Measurements from ENCODE around the gene NHERF2. TPM values are rescaled to one million over a fixed set of nuclear protein-coding genes. Genes with fewer than 3 reads are reported as not detected.

The NHERF2 gene
- total RNA-seq, 1 donor from 2014 or later, result 3.0 TPM

DNA sequence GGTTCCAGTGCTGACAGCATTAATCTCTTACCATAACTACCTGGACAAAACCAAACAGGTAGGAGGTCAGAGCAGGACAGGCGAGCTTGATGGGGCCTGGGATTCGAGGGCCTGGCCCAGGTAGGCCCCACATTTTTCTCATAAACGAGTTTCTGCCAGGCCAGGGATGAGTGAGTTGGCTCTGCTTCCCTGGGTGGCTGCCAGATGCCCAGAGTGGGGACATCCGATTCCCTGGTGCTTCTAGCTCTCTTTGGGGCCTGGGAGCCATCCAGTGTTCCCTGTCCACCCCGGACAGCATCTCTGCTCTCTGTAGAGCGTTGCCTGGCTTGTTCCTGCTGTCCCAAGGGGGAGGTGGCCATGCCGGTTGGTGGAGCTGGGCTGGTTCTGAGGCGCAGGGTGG lies 46.2 kb downstream of the NHERF2 start:
- Mint-ChIP-seq H3K4me3 (no peak overlapping the region), H3K36me3 (peaks cover 13% of the 10 kb centered on the region), H3K27ac (no peak overlapping the region), H3K9me3 (no peaks in the 10 kb centered on the region), H3K27me3 (ENCODE audit: insufficient read depth, low read depth) (peaks cover 4% of the 10 kb centered on the region), H3K4me1 (peaks cover 5% of the 10 kb centered on the region)
- Histone ChIP-seq H3K27ac (no peak overlapping the region), H4K20me1 (ENCODE audit: low read depth) (no peaks in the 10 kb centered on the region), H2AFZ (replicated peaks) (no peak overlapping the region), H3K9me3 (ENCODE audit: low read depth) (no peaks in the 10 kb centered on the region), H3K79me2 (ENCODE audit: low read depth) (no peaks in the 10 kb centered on the region), H3K36me3 (no peaks in the 10 kb centered on the region), H3K4me2 (no peak overlapping the region), H3F3A (ENCODE audit: low read depth) (no peaks in the 10 kb centered on the region), H3K4me3 (no peak overlapping the region), H3K9ac (no peak overlapping the region), H3K27me3 (no peaks in the 10 kb centered on the region), H3K4me1 (no peaks in the 10 kb centered on the region)
- DNase-seq (ENCODE audit: low spot score), result no peak
- TF ChIP-seq EZH2 (IDR thresholded peaks at IDR 0.05), result no peak
- no peak for TF ChIP-seq EZH2phosphoT487 (IDR thresholded peaks at IDR 0.05)
- TF ChIP-seq, protein P1, sequence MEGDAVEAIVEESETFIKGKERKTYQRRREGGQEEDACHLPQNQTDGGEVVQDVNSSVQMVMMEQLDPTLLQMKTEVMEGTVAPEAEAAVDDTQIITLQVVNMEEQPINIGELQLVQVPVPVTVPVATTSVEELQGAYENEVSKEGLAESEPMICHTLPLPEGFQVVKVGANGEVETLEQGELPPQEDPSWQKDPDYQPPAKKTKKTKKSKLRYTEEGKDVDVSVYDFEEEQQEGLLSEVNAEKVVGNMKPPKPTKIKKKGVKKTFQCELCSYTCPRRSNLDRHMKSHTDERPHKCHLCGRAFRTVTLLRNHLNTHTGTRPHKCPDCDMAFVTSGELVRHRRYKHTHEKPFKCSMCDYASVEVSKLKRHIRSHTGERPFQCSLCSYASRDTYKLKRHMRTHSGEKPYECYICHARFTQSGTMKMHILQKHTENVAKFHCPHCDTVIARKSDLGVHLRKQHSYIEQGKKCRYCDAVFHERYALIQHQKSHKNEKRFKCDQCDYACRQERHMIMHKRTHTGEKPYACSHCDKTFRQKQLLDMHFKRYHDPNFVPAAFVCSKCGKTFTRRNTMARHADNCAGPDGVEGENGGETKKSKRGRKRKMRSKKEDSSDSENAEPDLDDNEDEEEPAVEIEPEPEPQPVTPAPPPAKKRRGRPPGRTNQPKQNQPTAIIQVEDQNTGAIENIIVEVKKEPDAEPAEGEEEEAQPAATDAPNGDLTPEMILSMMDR (IDR thresholded peaks at IDR 0.05), result no peak

DNA sequence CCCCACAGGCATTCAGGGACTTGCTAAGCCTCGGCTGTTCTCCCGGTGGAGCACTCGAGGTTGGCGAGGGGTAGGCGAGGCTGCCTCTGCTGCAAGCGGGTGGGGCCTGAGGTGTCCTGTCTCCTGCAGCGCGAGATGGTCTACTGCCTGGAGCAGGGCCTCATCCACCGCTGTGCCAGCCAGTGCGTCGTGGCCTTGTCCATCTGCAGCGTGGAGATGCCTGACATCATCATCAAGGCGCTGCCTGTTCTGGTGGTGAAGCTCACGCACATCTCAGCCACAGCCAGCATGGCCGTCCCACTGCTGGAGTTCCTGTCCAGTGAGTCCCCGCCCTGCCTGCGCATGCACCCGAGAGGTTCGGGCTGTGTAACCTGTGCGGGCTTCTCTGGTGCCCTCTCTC lies 47.4 kb downstream of the NHERF2 start:
- no peak overlapping the region for H3K4me3 Mint-ChIP-seq
- Histone ChIP-seq H3K4me1 (no peaks in the 10 kb centered on the region), H3K4me3 (no peak overlapping the region), H3K4me2 (no peak overlapping the region), H3K27ac (no peak overlapping the region), H3K9ac (no peak overlapping the region), H3K36me3 (no peaks in the 10 kb centered on the region), H3F3A (ENCODE audit: low read depth) (no peaks in the 10 kb centered on the region), H3K79me2 (ENCODE audit: low read depth) (no peaks in the 10 kb centered on the region), H3K27me3 (no peaks in the 10 kb centered on the region), H3K9me3 (ENCODE audit: low read depth) (no peaks in the 10 kb centered on the region), H4K20me1 (ENCODE audit: low read depth) (no peaks in the 10 kb centered on the region), H2AFZ (replicated peaks) (no peak overlapping the region)
- H3K36me3 Mint-ChIP-seq, result peaks cover 10% of the 10 kb centered on the region
- peaks cover 4% of the 10 kb centered on the region for H3K4me1 Mint-ChIP-seq
- no peak overlapping the region for H3K27ac Mint-ChIP-seq
- no peaks in the 10 kb centered on the region for H3K9me3 Mint-ChIP-seq
- no peak for DNase-seq (ENCODE audit: low spot score)
- TF ChIP-seq EZH2phosphoT487 (IDR thresholded peaks at IDR 0.05) (no peak), EZH2 (IDR thresholded peaks at IDR 0.05) (no peak)
- TF ChIP-seq, protein P1 (IDR thresholded peaks at IDR 0.05), result no peak
- peaks cover 6% of the 10 kb centered on the region for H3K27me3 Mint-ChIP-seq (ENCODE audit: insufficient read depth, low read depth)

DNA sequence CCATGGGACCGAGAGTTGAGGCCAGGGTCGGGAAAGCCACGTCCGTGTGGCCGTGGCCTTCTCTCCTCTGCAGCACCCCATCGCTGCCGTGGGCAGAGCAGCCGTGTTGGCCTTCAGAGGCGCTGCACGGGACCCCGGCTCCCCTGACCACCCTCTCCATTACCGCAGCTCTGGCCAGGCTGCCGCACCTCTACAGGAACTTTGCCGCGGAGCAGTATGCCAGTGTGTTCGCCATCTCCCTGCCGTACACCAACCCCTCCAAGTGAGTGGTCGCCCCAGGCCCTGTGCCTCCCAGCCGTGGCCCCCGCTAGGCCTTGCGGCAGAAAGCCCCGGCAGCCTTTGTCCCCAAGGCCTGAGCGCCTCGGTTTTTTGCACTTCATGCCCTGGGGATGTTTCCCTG lies 48.9 kb downstream of the NHERF2 start:
- Histone ChIP-seq H3F3A (ENCODE audit: low read depth) (no peaks in the 10 kb centered on the region), H3K9ac (no peak overlapping the region), H3K36me3 (no peaks in the 10 kb centered on the region), H3K4me1 (no peaks in the 10 kb centered on the region), H3K27ac (no peak overlapping the region), H3K4me2 (no peak overlapping the region), H3K4me3 (no peak overlapping the region), H3K79me2 (ENCODE audit: low read depth) (no peaks in the 10 kb centered on the region), H4K20me1 (ENCODE audit: low read depth) (no peaks in the 10 kb centered on the region), H2AFZ (replicated peaks) (no peak overlapping the region), H3K9me3 (ENCODE audit: low read depth) (no peaks in the 10 kb centered on the region), H3K27me3 (no peaks in the 10 kb centered on the region)
- H3K4me3 Mint-ChIP-seq, result no peak overlapping the region
- H3K9me3 Mint-ChIP-seq, result no peaks in the 10 kb centered on the region
- no peak overlapping the region for H3K27ac Mint-ChIP-seq
- H3K27me3 Mint-ChIP-seq (ENCODE audit: insufficient read depth, low read depth), result peaks cover 6% of the 10 kb centered on the region
- peaks cover 6% of the 10 kb centered on the region for H3K36me3 Mint-ChIP-seq
- TF ChIP-seq EZH2 (IDR thresholded peaks at IDR 0.05) (no peak), EZH2phosphoT487 (IDR thresholded peaks at IDR 0.05) (no peak)
- TF ChIP-seq, protein P1 (IDR thresholded peaks at IDR 0.05), result no peak
- no peaks in the 10 kb centered on the region for H3K4me1 Mint-ChIP-seq
- DNase-seq (ENCODE audit: low spot score), result no peak
